DND-41 (cell line): ENCODE measurements around the gene NAV3.

Source experiments
- EZH2 ChIP-seq: IDR thresholded peaks from 3 replicates; pipeline ENCODE4 v1.6.1; 2012; ENCODE audit warnings: borderline replicate concordance, low read depth, mild to moderate bottlenecking, moderate library complexity, low read length, inconsistent platforms; ENCODE audit not compliant: severe bottlenecking
- TF ChIP-seq, protein P1 (sequence below): IDR thresholded peaks from 2 replicates; pipeline ENCODE4 v1.5.1; 2012; ENCODE audit warnings: borderline replicate concordance, low read length, moderate library complexity, mild to moderate bottlenecking; ENCODE audit not compliant: poor library complexity, severe bottlenecking; ENCODE audit errors: extremely low read depth

DNA sequence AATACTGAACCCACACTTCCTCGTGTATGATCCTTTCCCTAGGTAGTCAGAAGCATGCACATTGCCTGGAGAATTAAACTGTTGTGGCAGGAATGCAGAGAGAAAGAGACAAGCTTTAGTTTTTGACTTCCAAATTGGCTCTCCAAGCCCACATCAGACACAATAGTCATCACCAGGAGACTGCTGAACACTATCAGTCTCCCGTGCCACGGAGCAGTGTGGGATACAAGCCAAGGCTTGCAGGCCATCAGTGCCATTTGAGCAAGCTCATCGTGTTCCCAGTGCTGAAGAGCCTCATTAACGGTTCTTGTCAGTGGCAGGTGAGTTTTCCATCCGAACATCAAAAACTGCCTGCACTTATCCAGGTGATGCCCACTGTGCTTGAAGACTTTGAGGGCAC, 410.8 kb downstream of the NAV3 start:
- TF ChIP-seq, protein P1, sequence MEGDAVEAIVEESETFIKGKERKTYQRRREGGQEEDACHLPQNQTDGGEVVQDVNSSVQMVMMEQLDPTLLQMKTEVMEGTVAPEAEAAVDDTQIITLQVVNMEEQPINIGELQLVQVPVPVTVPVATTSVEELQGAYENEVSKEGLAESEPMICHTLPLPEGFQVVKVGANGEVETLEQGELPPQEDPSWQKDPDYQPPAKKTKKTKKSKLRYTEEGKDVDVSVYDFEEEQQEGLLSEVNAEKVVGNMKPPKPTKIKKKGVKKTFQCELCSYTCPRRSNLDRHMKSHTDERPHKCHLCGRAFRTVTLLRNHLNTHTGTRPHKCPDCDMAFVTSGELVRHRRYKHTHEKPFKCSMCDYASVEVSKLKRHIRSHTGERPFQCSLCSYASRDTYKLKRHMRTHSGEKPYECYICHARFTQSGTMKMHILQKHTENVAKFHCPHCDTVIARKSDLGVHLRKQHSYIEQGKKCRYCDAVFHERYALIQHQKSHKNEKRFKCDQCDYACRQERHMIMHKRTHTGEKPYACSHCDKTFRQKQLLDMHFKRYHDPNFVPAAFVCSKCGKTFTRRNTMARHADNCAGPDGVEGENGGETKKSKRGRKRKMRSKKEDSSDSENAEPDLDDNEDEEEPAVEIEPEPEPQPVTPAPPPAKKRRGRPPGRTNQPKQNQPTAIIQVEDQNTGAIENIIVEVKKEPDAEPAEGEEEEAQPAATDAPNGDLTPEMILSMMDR: no peak
- TF ChIP-seq EZH2: no peak
